Frontal cortex (tissue), 4 donors: Measurements from ENCODE around the gene GGACT. TPM values are rescaled to one million over a fixed set of nuclear protein-coding genes. Genes with fewer than 3 reads are reported as not detected.
A peak's percentile ranks its signal among the peaks of the same experiment; 100 is the strongest.
"Not testable (repeated sequence)": the region's sequence is repeated elsewhere in the genome, so short reads cannot be mapped to it uniquely, and the experiment has no call there.

Experiments
- DNase-seq, 2 donors: peaks; one replicate each; pipeline ENCODE4 v3.0.0; 2012; ENCODE audit warnings: low spot score in 2 of 2
- FAIRE-seq: peaks from 2 replicates; lab custom pipeline; 2012; peaks lifted over from hg19 to GRCh38; lab: Jason Lieb, UNC
- total RNA-seq: library from RNA; depleted of rRNA; stranded (reverse); fragments of >200 nt; gene quantifications from one replicate; pipeline ENCODE4 v1.2.3, GENCODE V29; 2014
- donor health status: control.
- donor health status: control.
- donor health status: control.

The GGACT gene
- 0.82 TPM for total RNA-seq

- DNase-seq = peak; percentile 65 to 79
- FAIRE-seq = no peak
Observed at GRCh38 chr13:100588331-100589177, at the start of gene GGACT. Gene GGACT, minus strand, starts transcription at chr13:100588789. Its CDS starts 56,198 bp downstream, at chr13:100532591.

GRCh38 chr13:100637796-100638195 is 49.2 kb upstream of the GGACT start:
- DNase-seq (no peak), FAIRE-seq (no peak)

GRCh38 chr13:100637380-100637779 is 48.8 kb upstream of the GGACT start:
- no peak for DNase-seq
- FAIRE-seq = no peak

GRCh38 chr13:100636441-100636840 is 47.9 kb upstream of the GGACT start:
- DNase-seq = no peak
- no peak for FAIRE-seq

GRCh38 chr13:100636004-100636403 is 47.4 kb upstream of the GGACT start:
- FAIRE-seq (peak; percentile 15), DNase-seq (no peak)

GRCh38 chr13:100634696-100635095 is 46.1 kb upstream of the GGACT start:
- FAIRE-seq (no peak), DNase-seq (no peak)

DNA sequence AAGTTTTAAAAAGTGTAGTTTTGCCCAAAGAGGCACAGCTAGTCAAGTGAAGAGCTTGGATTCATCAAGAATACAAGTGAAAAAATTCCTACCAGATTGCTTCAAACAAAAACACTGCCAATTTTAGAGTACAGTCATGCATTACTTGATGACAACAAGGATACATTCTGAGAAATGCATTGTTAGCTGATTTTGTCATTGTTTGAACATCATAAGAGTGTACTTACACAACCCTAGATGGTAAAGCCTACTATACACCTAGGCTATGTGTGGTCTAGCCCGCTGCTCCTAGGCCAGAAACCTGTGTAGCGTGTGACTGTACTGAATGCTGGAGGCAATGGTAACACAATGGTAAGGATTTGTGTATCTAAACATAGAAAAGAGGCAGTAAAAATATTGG is 44.9 kb upstream of the GGACT start:
- FAIRE-seq = no peak
- no peak for DNase-seq

DNA sequence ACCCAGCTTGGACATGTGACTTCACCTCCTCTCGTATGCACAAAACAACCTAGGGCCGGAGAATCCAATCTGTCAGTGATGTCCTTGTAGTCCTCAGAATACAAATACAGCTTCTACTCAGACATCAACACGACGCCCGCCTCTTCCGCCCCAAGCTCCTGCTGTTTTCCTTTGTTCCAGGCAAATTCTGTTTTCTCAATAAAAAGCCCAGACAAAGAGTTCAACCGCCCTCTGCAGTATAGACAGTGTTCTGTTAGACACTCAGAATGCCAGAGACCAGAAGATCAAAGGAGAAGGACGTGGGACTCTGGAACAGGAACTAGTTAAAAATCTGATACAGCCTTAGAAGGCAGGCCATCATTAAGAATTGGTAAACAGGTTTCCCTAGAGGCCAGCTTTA is 42.0 kb upstream of the GGACT start:
- DNase-seq = peak in 1 of 2 donors; percentile 38
- no peak for FAIRE-seq

DNA sequence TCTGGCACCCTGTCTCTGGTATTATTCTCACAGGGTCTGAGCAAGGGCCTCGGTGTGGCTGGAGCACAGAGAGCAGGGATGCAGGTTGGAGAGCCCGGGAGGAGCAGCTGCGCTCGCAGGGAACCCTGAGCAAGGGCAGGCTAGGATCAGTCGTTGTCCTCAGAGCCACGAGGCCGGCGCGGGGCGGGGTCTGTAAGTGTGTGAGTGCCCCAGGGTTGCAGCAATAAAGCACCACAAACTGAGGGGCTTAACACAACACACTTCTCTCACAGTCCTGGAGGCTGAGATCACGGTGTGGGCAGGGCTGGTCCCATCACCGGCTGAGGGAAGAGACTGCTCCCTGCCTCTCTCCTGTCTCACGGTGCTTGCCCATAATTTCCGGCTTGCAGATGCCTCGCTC is 38.5 kb upstream of the GGACT start:
- FAIRE-seq (no peak), DNase-seq (no peak)

DNA sequence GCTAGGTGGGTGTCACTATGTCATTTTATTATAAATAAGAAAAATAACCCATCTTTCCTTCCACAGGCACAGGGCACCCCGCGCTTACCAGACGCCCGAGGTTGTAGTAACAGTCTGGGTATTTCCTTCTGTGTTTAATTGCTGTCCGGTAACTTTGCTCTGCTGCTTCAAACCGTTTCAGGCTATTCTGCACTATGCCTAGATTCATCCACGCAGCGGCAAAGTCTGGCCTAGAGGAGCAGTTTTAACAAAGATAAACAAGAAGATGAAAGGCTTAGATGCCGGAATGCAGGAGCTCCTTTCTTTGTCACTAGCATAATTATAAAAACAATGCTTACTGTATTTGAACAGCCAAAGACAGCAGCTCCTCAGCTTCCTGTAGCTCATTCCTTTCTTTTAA is 36.9 kb upstream of the GGACT start:
- no peak for DNase-seq
- FAIRE-seq = no peak

DNA sequence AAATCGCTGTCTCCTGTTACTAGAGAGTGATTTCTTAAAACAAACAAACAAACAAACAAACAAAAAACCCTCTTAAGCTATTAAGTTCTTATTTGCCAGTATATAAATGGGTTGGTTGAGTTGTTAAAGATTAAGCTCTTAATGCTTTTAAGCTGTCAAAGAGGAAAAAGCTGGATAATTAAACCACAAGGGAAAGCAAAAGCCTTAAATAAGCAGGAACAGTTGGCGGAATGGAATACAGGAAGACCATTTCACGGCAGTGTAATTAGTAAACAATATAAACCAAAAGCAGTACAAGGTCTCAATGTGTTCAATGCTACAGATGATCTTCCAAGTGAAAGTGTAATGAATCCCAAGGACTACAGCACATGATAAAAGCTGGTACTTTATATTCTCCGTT is 32.2 kb upstream of the GGACT start:
- FAIRE-seq (no peak), DNase-seq (no peak)

DNA sequence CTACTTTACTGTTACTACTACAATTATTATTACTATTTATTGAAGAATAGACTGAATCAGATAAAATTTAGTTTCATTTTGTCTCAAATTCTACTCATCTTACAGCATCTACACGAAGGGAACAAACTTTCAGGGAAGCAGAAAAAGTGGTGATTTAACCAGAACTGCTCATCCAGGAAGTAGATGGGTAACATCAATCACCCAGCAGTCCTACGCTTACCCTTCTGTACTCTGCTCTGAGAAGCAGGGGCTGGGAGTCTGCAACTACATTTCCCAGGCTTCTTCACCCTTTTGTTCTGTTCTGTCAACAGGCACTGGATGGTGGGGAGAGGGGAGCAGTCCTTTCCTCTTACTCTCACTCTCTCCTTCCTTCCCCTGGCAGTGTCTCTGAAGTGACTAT is 31.4 kb upstream of the GGACT start:
- FAIRE-seq = no peak
- DNase-seq = no peak

GRCh38 chr13:100618897-100619296 is 30.3 kb upstream of the GGACT start:
- not testable (repeated sequence) for DNase-seq, FAIRE-seq

DNA sequence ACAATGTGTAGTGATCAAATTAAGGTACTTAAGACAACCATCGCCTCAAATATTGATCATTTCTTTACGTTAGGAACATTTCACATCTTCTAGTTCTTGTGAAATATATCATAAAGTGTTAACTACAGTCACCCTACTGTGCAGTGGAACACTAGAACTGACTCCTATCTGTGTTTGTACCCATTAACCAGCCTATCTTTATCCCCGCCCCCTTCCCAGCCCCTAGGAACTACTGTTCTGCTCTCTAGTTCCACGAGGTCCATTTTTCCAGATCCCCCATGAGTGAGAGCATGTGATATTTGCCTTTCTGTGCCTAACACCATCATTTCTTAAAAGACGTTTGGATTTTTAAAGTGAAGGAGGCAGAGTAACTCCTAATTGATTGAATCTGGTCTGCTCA is 24.4 kb upstream of the GGACT start:
- FAIRE-seq (no peak), DNase-seq (no peak)

GRCh38 chr13:100611678-100612492 is 23.3 kb upstream of the GGACT start:
- FAIRE-seq (no peak), DNase-seq (no peak)

- DNase-seq = no peak
- FAIRE-seq = no peak
Observed at GRCh38 chr13:100610391-100611347, 22.1 kb upstream of the GGACT start.

GRCh38 chr13:100608906-100609305 is 20.3 kb upstream of the GGACT start:
- DNase-seq (no peak), FAIRE-seq (no peak)

DNA sequence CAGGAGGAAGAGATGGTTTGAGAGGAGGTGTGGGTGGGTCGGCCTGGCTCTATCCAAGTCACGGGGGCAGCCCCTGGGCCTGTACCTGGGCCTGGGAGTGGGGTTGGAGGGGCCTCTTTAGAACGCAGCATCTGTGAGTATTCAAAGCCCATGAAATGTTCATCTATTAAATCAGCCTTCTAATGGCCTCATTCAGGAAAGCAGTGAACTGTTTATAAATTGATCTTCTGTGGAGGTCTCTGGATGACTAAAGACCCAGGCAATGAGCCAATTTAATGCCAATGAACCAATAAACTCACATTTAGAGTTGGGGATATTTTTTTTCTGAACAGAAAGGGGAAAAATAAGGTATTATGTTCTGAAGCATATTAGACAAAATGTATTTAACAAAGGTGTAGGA is 19.9 kb upstream of the GGACT start:
- DNase-seq = no peak
- no peak for FAIRE-seq

GRCh38 chr13:100604918-100605710 is 16.5 kb upstream of the GGACT start:
- FAIRE-seq = no peak

More at GRCh38 chr13:100604918-100605710, 16.5 kb upstream of the GGACT start:
- no peak for DNase-seq
